Measurements from ENCODE around the gene FGF14.

Gene FGF14

DNA sequence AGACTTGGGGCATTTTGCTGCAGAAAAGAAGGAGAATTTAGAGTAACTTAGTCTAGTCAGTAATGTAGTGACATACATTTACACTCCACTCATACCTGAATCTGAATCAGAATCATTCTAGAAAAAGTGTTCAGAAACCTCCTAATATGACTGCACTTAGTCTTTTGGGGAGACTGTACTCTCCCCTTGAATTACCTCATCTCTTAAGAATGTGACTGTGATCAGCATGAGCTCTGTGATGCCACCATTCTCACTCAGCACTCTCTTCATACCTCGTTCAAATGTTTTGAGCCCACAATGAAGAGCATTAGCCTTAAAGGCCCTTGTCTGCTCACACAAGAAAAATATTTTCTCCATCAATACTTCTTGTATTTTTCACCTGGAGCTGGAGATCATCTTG, 229.4 kb downstream of the FGF14 start:
- Histone ChIP-seq H3K4me3 (replicated peaks; ENCODE audit: low read depth, low read length) (no peak overlapping the region), H3K27me3 (replicated peaks; ENCODE audit: control insufficient read depth, insufficient read depth, low read length) (no peaks in the 10 kb centered on the region), H3K36me3 (ENCODE audit: control insufficient read depth, insufficient read depth, low read length) (no peaks in the 10 kb centered on the region)
- TF ChIP-seq CTCF (IDR thresholded peaks at IDR 0.05; ENCODE audit: insufficient read depth, low read length, poor library complexity, severe bottlenecking), result no peak
- DNase-seq (ENCODE audit: extremely low read depth, insufficient read length), result no peak

GRCh38 chr13:102170305-102170704, 231.5 kb downstream of the FGF14 start:
- no peaks in the 10 kb centered on the region for H3K36me3 ChIP-seq (ENCODE audit: control insufficient read depth, insufficient read depth, low read length)
- H3K4me3 ChIP-seq (replicated peaks; ENCODE audit: low read depth, low read length), result no peak overlapping the region
- no peaks in the 10 kb centered on the region for H3K27me3 ChIP-seq (replicated peaks; ENCODE audit: control insufficient read depth, insufficient read depth, low read length)
- no peak for DNase-seq (ENCODE audit: extremely low read depth, insufficient read length)
- no peak for TF ChIP-seq CTCF (IDR thresholded peaks at IDR 0.05; ENCODE audit: insufficient read depth, low read length, poor library complexity, severe bottlenecking)

DNA sequence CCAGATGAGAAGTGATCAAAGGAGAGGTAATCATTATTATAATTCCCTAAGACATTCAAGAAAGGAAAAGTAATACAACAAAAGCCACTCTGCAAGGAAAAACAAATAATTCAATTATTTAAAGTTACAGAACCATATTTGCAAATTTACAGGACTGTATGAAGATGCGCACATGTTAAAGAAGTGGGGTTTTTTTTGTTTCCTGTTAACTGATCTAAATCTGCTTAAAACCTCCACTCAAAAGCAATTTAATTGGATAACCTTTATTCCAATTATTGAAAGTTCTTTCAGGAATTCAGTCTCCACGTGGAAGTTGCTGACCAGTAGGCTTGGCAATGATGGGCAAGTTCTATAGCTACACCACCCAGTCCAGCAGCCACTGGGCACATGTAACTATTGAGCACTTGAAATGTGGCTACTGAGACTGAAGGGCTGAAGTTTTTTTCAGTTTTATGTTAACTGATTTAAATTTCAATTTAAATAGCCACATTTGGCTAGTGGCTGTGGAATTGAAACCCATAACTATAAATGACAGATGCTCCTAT, 232.3 kb downstream of the FGF14 start:
- H3K4me3 ChIP-seq (replicated peaks; ENCODE audit: low read depth, low read length), result no peak overlapping the region
- TF ChIP-seq CTCF (IDR thresholded peaks at IDR 0.05; ENCODE audit: insufficient read depth, low read length, poor library complexity, severe bottlenecking), result no peak
- H3K27me3 ChIP-seq (replicated peaks; ENCODE audit: control insufficient read depth, insufficient read depth, low read length), result no peaks in the 10 kb centered on the region
- no peaks in the 10 kb centered on the region for H3K36me3 ChIP-seq (ENCODE audit: control insufficient read depth, insufficient read depth, low read length)
- DNase-seq (ENCODE audit: extremely low read depth, insufficient read length), result no peak

DNA sequence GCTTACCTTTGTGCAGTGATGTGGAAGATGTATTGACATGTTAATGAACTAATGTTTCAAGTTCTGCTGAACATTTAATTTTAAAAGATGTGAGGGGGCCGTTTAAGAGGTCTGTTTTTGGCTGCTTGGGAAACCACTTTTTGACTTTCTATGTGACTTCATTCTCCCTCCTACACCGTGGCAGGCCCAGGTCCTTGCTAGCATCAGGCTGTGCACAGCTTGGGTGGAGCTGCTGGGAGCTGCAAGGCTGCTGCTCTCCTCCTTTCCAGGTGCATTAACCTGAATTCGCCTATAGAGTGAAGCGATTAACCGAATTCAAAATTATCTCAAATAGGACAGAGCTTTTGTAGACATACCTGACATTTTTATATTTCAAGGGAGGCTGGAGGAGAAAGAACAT, 249.1 kb downstream of the FGF14 start:
- Histone ChIP-seq H3K27me3 (replicated peaks; ENCODE audit: control insufficient read depth, insufficient read depth, low read length) (no peaks in the 10 kb centered on the region; the same call in 1 of the 2 replicates), H3K4me3 (replicated peaks; ENCODE audit: low read depth, low read length) (no peak overlapping the region), H3K36me3 (ENCODE audit: control insufficient read depth, insufficient read depth, low read length) (no peaks in the 10 kb centered on the region)
- DNase-seq (ENCODE audit: extremely low read depth, insufficient read length), result no peak
- no peak for TF ChIP-seq CTCF (IDR thresholded peaks at IDR 0.05; ENCODE audit: insufficient read depth, low read length, poor library complexity, severe bottlenecking)

DNA sequence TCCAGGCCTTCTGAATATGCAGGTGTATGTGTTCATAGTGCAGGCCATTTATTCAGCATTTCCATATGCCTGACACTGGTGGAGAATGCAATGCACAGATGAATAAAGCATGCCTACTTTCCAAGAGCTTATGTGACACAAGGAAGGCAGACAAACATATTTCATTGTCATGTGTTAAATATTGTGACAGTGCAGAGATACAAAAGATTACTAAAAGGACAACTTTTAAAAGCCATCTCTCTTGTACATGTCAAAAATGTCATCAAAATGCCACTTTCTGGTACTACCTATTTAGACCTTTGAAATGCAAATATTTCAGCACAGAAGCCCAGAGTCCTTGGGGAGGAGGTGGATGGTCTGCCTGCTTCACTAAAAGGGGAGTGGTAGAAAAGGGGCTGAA, 254.5 kb downstream of the FGF14 start:
- no peak for TF ChIP-seq CTCF (IDR thresholded peaks at IDR 0.05; ENCODE audit: insufficient read depth, low read length, poor library complexity, severe bottlenecking)
- no peak overlapping the region for H3K4me3 ChIP-seq (replicated peaks; ENCODE audit: low read depth, low read length)
- no peaks in the 10 kb centered on the region; the same call in 1 of the 2 replicates for H3K27me3 ChIP-seq (replicated peaks; ENCODE audit: control insufficient read depth, insufficient read depth, low read length)
- DNase-seq (ENCODE audit: extremely low read depth, insufficient read length), result no peak
- no peaks in the 10 kb centered on the region for H3K36me3 ChIP-seq (ENCODE audit: control insufficient read depth, insufficient read depth, low read length)

DNA sequence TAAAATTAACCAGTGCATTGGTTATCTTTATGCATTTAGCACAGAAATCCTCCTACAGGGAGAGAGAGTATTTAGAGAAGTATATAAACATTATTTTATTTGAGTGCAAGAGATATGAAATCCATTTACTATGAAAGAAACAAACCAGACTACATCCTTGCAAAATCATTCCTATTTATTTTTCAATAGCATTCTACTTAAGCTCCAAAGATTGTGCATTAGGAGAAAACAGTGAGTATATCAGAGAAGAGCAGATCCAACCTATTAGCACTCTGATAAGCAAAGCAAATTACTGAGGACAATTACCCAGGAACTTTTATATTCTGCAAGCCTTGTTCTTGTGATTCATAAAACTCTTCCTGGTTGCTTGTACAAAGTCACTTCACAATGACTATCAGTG, 256.1 kb downstream of the FGF14 start:
- DNase-seq (ENCODE audit: extremely low read depth, insufficient read length), result no peak
- no peaks in the 10 kb centered on the region for H3K36me3 ChIP-seq (ENCODE audit: control insufficient read depth, insufficient read depth, low read length)
- no peak overlapping the region for H3K4me3 ChIP-seq (replicated peaks; ENCODE audit: low read depth, low read length)
- TF ChIP-seq CTCF (IDR thresholded peaks at IDR 0.05; ENCODE audit: insufficient read depth, low read length, poor library complexity, severe bottlenecking), result no peak
- no peaks in the 10 kb centered on the region; the same call in 1 of the 2 replicates for H3K27me3 ChIP-seq (replicated peaks; ENCODE audit: control insufficient read depth, insufficient read depth, low read length)
